Measurements from ENCODE around the gene PAX6. TPM values are rescaled to one million over a fixed set of nuclear protein-coding genes. Genes with fewer than 3 reads are reported as not detected.

The PAX6 gene
- total RNA-seq, 1 experiment from 2014 or later: 0.49 TPM

DNA sequence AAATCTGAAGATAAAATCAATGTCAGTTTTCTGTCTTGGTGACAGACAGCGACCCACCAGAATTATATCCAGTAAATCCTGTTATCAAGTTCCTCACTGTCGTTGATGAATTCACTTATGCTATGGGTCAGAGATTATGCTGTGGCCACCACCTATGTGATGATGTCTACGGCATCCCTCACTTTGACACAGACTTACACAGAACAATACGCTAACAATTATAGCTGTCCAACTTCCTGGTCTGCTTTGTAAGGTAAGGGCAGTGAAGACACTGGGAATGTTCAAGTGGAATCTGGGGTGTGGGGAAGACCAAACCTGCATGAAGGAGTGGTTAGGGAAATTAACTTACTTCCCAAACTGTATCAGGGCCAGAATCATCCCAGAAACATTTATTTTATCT, 19.3 kb upstream of the PAX6 start:
- ChIA-PET POLR2A (no interaction called here), CTCF (no interaction called here)
- no TSS peak for BruUV-seq (replicated peaks)
- no peak overlapping the region for H3K27ac ChIP-seq (ENCODE audit: low read length)
- TF ChIP-seq, protein P1, sequence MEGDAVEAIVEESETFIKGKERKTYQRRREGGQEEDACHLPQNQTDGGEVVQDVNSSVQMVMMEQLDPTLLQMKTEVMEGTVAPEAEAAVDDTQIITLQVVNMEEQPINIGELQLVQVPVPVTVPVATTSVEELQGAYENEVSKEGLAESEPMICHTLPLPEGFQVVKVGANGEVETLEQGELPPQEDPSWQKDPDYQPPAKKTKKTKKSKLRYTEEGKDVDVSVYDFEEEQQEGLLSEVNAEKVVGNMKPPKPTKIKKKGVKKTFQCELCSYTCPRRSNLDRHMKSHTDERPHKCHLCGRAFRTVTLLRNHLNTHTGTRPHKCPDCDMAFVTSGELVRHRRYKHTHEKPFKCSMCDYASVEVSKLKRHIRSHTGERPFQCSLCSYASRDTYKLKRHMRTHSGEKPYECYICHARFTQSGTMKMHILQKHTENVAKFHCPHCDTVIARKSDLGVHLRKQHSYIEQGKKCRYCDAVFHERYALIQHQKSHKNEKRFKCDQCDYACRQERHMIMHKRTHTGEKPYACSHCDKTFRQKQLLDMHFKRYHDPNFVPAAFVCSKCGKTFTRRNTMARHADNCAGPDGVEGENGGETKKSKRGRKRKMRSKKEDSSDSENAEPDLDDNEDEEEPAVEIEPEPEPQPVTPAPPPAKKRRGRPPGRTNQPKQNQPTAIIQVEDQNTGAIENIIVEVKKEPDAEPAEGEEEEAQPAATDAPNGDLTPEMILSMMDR (IDR thresholded peaks at IDR 0.05): no peak
- no peak for TF ChIP-seq TCF7L2 (IDR thresholded peaks at IDR 0.05; ENCODE audit: low read depth, low read length)
- intact Hi-C loops (cut with micrococcal nuclease; ENCODE audit: unreplicated experiment): no loop called here
- in situ Hi-C loops (cut with HindIII; ENCODE audit: low pct_unique_long_range_greater_than_20kb, low sequenced_read_pairs): no loop called here
- no peak for DNase-seq (ENCODE audit: low read depth, low spot score)
- no peak for ATAC-seq
- H3K9me3 ChIP-seq (ENCODE audit: control insufficient read depth, insufficient read depth, low read depth, low read length): no peaks in the 10 kb centered on the region
- no peaks in the 10 kb centered on the region for H3K4me1 ChIP-seq (ENCODE audit: control insufficient read depth, insufficient read depth, low read length)
- no peaks in the 10 kb centered on the region for H3K36me3 ChIP-seq (ENCODE audit: control insufficient read depth, insufficient read depth, low read length)
- peaks cover 17% of the 10 kb centered on the region for H3K27me3 ChIP-seq (ENCODE audit: control insufficient read depth, insufficient read depth, low read length)
- no peak overlapping the region for H3K4me3 ChIP-seq (ENCODE audit: low read depth in 2 of 2, low read length in 2 of 2)

DNA sequence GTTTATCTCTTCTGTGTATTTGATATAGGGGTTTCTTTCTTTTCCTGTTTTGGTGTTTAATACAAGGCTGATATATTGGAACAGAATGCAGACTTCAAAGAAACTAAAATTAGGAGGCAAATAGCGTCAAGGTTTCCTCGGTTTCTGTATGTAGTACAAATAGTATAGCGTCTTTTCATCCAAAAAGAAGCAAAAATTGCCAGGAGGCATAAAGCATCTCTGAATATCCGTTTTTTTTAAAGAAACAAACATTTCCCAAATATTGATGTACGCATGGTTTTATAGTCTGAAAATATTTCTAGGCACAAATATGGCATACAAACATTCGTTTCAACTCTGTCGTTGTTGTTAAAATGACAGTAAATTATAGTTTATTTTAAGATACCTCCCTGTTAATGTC, 17.1 kb upstream of the PAX6 start:
- no peaks in the 10 kb centered on the region for H3K9me3 ChIP-seq (ENCODE audit: control insufficient read depth, insufficient read depth, low read depth, low read length)
- no peaks in the 10 kb centered on the region for H3K4me1 ChIP-seq (ENCODE audit: control insufficient read depth, insufficient read depth, low read length)
- H3K27me3 ChIP-seq (ENCODE audit: control insufficient read depth, insufficient read depth, low read length): peaks cover 15% of the 10 kb centered on the region
- H3K27ac ChIP-seq (ENCODE audit: low read length): no peak overlapping the region
- in situ Hi-C loops (cut with HindIII; ENCODE audit: low pct_unique_long_range_greater_than_20kb, low sequenced_read_pairs): no loop called here
- DNase-seq (ENCODE audit: low read depth, low spot score) (no peak), ATAC-seq (no peak)
- TF ChIP-seq REST (IDR thresholded peaks at IDR 0.05; ENCODE audit: insufficient read depth in 1 of 2, low read depth in 2 of 2, low read length in 1 of 2) (no peak), TCF7L2 (IDR thresholded peaks at IDR 0.05; ENCODE audit: low read depth, low read length) (no peak), SIN3A (IDR thresholded peaks at IDR 0.05; ENCODE audit: borderline replicate concordance, insufficient read depth, low read depth, low read length) (no peak), POLR2AphosphoS5 (IDR thresholded peaks at IDR 0.05; ENCODE audit: low read depth, low read length) (no peak)
- TF ChIP-seq, protein P1 (IDR thresholded peaks at IDR 0.05): no peak
- POLR2A ChIA-PET: no interaction called here
- no peak overlapping the region for H3K4me3 ChIP-seq (ENCODE audit: low read depth in 2 of 2, low read length in 2 of 2)
- CTCF ChIA-PET: no interaction called here
- H3K36me3 ChIP-seq (ENCODE audit: control insufficient read depth, insufficient read depth, low read length): no peaks in the 10 kb centered on the region
- no TSS peak for BruUV-seq (replicated peaks)
- intact Hi-C loops (cut with micrococcal nuclease; ENCODE audit: unreplicated experiment): no loop called here
